ENCODE results near the gene GALM.
A peak's percentile ranks its signal among the peaks of the same experiment; 100 is the strongest.

The GALM gene

GRCh38 chr2:38771632-38772031 lies 105.7 kb downstream of the GALM start:
- no peak overlapping the region for H3K9ac ChIP-seq (ENCODE audit: low read length in 2 of 2)
- H3K27me3 ChIP-seq (ENCODE audit: control insufficient read depth in 1 of 2, insufficient read depth in 2 of 2, low read length in 2 of 2), result no peaks in the 10 kb centered on the region
- H3K4me1 ChIP-seq (ENCODE audit: control insufficient read depth, insufficient read depth, low read length), result no peaks in the 10 kb centered on the region
- H3K9me3 ChIP-seq (ENCODE audit: control insufficient read depth in 2 of 2, low read length in 2 of 2), result no peaks in the 10 kb centered on the region
- H3K36me3 ChIP-seq (ENCODE audit: control insufficient read depth in 2 of 2, insufficient read depth in 2 of 2, low read length in 2 of 2), result no peaks in the 10 kb centered on the region
- H3K27ac ChIP-seq (ENCODE audit: low read length), result no peak overlapping the region
- no peak overlapping the region for H3K4me3 ChIP-seq (ENCODE audit: low read length in 2 of 2)

DNA sequence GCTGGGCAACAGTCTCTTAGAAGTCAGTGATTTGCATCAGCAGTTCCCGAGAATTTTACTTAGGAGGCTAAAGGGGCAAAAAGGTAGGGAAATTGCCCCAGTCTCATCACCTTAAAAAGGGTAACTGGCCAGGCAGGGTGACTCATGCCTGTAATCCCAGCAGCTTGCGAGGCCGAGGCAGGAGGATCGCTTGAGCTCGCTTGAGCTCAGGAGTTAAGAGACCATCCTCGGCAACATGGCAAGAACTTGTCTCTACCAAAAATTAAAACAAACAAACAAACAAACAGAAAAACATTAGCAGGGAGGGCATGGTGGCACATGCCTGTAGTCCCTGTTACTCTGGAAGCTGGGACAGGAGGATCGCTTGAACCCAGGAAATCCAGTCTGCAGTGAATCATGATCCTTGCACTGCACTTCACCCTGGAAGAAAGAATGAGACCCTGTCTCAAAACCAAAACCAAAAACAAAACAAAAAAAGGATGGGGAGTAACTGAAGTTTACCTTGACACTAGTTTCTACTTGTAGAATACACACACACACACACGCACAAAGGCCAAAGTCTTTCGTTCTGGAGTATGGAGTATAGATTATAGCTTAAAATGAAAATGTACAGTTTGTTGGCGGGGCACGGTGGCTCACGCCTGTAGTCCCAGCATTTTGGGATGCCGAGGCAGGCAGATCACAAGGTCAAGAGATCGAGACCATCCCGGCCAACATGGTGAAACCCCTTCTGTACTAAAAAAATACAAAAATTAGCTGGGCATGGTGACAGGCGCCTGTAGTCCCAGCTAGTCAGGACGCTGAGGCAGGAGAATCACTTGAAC lies 109.4 kb downstream of the GALM start:
- Histone ChIP-seq H3K27ac (ENCODE audit: low read length) (no peak overlapping the region), H3K27me3 (ENCODE audit: control insufficient read depth in 1 of 2, insufficient read depth in 2 of 2, low read length in 2 of 2) (no peaks in the 10 kb centered on the region), H3K9me3 (ENCODE audit: control insufficient read depth in 2 of 2, low read length in 2 of 2) (no peaks in the 10 kb centered on the region), H3K36me3 (ENCODE audit: control insufficient read depth in 2 of 2, insufficient read depth in 2 of 2, low read length in 2 of 2) (no peaks in the 10 kb centered on the region), H3K9ac (ENCODE audit: low read length in 2 of 2) (no peak overlapping the region), H3K4me3 (ENCODE audit: low read length in 2 of 2) (no peak overlapping the region), H3K4me1 (ENCODE audit: control insufficient read depth, insufficient read depth, low read length) (peaks cover 7% of the 10 kb centered on the region)

DNA sequence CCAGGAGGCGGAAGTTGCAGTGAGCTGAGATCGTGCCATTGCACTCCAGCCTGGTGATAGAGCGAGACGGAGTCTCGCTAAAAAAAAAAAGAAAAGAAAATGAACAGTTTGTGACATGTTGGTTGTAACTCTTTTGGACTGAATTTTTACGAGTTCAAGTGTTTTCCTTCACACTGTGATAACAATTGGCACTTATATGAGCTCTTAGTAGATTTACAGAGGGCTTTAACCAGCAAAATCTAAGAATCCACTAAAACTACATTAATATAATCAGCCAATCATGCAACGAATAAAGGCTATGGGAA lies 110.0 kb downstream of the GALM start:
- H3K27ac ChIP-seq (ENCODE audit: low read length), result no peak overlapping the region
- no peaks in the 10 kb centered on the region for H3K27me3 ChIP-seq (ENCODE audit: control insufficient read depth in 1 of 2, insufficient read depth in 2 of 2, low read length in 2 of 2)
- no peaks in the 10 kb centered on the region for H3K36me3 ChIP-seq (ENCODE audit: control insufficient read depth in 2 of 2, insufficient read depth in 2 of 2, low read length in 2 of 2)
- H3K9ac ChIP-seq (ENCODE audit: low read length in 2 of 2), result no peak overlapping the region
- no peak overlapping the region for H3K4me3 ChIP-seq (ENCODE audit: low read length in 2 of 2)
- no peaks in the 10 kb centered on the region for H3K9me3 ChIP-seq (ENCODE audit: control insufficient read depth in 2 of 2, low read length in 2 of 2)
- H3K4me1 ChIP-seq (ENCODE audit: control insufficient read depth, insufficient read depth, low read length), result peaks cover 7% of the 10 kb centered on the region

DNA sequence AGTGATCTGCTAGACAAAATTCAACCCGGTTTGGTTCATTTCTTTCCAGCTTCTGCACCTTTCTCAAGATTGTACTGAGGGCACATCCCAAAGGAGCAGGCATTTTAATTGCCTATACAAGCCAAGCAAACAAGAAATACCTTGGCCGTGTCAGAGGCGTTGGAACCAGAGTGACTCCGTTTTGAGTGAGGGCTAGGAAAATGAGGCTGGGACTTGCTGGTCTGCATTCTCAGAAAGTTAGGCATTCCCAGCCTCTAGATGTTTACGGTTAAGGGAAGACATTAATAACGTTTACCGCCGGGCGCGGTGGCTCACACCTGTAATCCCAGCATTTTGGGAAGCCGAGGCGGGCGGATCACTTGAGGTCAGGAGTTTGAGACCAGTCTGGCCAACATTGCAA lies 110.6 kb downstream of the GALM start:
- Histone ChIP-seq H3K9ac (ENCODE audit: low read length in 2 of 2) (no peak overlapping the region), H3K9me3 (ENCODE audit: control insufficient read depth in 2 of 2, low read length in 2 of 2) (no peaks in the 10 kb centered on the region), H3K4me1 (ENCODE audit: control insufficient read depth, insufficient read depth, low read length) (peaks cover 7% of the 10 kb centered on the region), H3K36me3 (ENCODE audit: control insufficient read depth in 2 of 2, insufficient read depth in 2 of 2, low read length in 2 of 2) (peaks cover 2 to 6% of the 10 kb centered on the region in 2 donors), H3K4me3 (ENCODE audit: low read length in 2 of 2) (no peak overlapping the region), H3K27me3 (ENCODE audit: control insufficient read depth in 1 of 2, insufficient read depth in 2 of 2, low read length in 2 of 2) (no peaks in the 10 kb centered on the region), H3K27ac (ENCODE audit: low read length) (no peak overlapping the region)

GRCh38 chr2:38778687-38779082 lies 112.8 kb downstream of the GALM start:
- Histone ChIP-seq H3K36me3 (ENCODE audit: control insufficient read depth in 2 of 2, insufficient read depth in 2 of 2, low read length in 2 of 2) (peaks cover 5 to 7% of the 10 kb centered on the region in 2 donors), H3K27me3 (ENCODE audit: control insufficient read depth in 1 of 2, insufficient read depth in 2 of 2, low read length in 2 of 2) (no peaks in the 10 kb centered on the region), H3K9me3 (ENCODE audit: control insufficient read depth in 2 of 2, low read length in 2 of 2) (no peaks in the 10 kb centered on the region), H3K4me1 (ENCODE audit: control insufficient read depth, insufficient read depth, low read length) (peaks cover 7% of the 10 kb centered on the region), H3K9ac (ENCODE audit: low read length in 2 of 2) (peak overlapping the region; percentile 76 to 93), H3K27ac (ENCODE audit: low read length) (peak overlapping the region; percentile 70), H3K4me3 (ENCODE audit: low read length in 2 of 2) (peak overlapping the region; percentile 91 to 95)

GRCh38 chr2:38783586-38783985 lies 117.7 kb downstream of the GALM start:
- Histone ChIP-seq H3K4me1 (ENCODE audit: control insufficient read depth, insufficient read depth, low read length) (peaks cover 3% of the 10 kb centered on the region), H3K9me3 (ENCODE audit: control insufficient read depth in 2 of 2, low read length in 2 of 2) (no peaks in the 10 kb centered on the region), H3K4me3 (ENCODE audit: low read length in 2 of 2) (no peak overlapping the region), H3K27me3 (ENCODE audit: control insufficient read depth in 1 of 2, insufficient read depth in 2 of 2, low read length in 2 of 2) (no peaks in the 10 kb centered on the region), H3K36me3 (ENCODE audit: control insufficient read depth in 2 of 2, insufficient read depth in 2 of 2, low read length in 2 of 2) (peaks cover 5 to 7% of the 10 kb centered on the region in 2 donors), H3K9ac (ENCODE audit: low read length in 2 of 2) (no peak overlapping the region), H3K27ac (ENCODE audit: low read length) (no peak overlapping the region)
